Central memory CD8-positive, alpha-beta T cell (primary cell): ENCODE results near the gene DENND1A.

Experiments
- ATAC-seq: fragments of 150-1000 bp; cut with Tn5 transposase; replicated peaks from 2 replicates; pipeline ENCODE4 v1.10.0; 2022; ENCODE audit warnings: mild to moderate bottlenecking, moderate FRiP score, moderate number of reproducible peaks; ENCODE audit not compliant: poor library complexity, severe bottlenecking; ENCODE audit errors: extremely low read depth
- DNase-seq, 2 donors: peaks; one replicate each; pipeline ENCODE4 v3.0.0; 2021; ENCODE audit warnings: low spot score in 2 of 2
- H3K27ac Mint-ChIP-seq: one replicate; pipeline ENCODE4 v1.8.0; 2022; ENCODE audit warnings: low read depth, mild to moderate bottlenecking, moderate library complexity, mixed read lengths
- H3K27me3 Mint-ChIP-seq: one replicate; pipeline ENCODE4 v1.8.0; 2022; ENCODE audit warnings: mixed read lengths
- H3K36me3 Mint-ChIP-seq: one replicate; pipeline ENCODE4 v1.8.0; 2022; ENCODE audit warnings: mild to moderate bottlenecking, moderate library complexity, mixed read lengths; ENCODE audit not compliant: insufficient read depth
- H3K4me1 Mint-ChIP-seq: one replicate; pipeline ENCODE4 v1.8.0; 2022; ENCODE audit warnings: mixed read lengths
- H3K4me3 Mint-ChIP-seq: one replicate; pipeline ENCODE4 v1.8.0; 2022; ENCODE audit warnings: mild to moderate bottlenecking, moderate library complexity, mixed read lengths
- H3K9me3 Mint-ChIP-seq: one replicate; pipeline ENCODE4 v1.8.0; 2022; ENCODE audit warnings: mixed read lengths

The DENND1A gene

DNA sequence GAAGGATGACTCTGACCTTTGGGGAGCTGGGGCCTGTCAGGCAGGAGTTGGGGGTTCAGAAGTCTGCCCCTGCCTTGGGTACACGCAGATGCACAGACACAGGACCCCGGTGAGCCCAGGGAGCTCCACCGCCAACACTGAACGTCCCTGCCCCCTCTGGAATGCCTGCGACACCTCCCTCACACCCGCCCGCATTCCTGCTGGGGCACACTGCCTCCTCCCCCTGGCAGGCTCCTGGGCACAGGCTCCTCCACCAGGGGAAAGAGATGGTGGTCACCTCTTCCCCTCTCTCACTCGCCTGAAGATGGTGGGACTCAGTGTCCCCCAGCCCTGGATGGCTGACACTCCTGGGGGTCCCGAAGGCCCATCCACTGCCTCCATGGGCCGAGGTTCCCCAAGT, 561.9 kb downstream of the DENND1A start:
- H3K27me3 Mint-ChIP-seq: peaks cover 62% of the 10 kb centered on the region
- H3K9me3 Mint-ChIP-seq: no peaks in the 10 kb centered on the region
- H3K27ac Mint-ChIP-seq: no peak overlapping the region

DNA sequence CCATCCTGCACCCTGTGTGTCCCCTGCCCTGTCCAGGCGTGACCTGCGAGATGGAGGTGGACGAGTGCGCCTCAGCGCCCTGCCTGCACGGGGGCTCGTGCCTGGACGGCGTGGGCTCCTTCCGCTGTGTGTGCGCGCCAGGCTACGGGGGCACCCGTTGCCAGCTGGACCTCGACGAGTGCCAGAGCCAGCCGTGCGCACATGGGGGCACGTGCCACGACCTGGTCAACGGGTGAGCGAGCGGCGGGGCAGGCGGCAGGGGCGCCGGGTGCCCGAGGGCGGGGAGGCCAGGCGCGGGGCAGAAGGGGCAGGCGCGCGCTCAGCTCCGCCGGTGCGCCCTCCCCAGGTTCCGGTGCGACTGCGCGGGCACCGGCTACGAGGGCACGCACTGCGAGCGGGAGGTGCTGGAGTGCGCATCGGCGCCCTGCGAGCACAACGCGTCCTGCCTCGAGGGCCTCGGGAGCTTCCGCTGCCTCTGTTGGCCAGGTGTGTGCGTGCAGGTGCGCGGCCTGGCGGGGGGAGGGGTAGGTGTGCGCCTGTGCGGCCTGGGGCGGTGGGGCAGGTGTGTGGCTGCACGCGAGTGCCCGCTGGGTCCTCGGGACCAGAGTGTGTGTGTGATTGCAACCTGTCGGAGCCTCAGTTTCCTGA, 563.9 kb downstream of the DENND1A start:
- H3K4me1 Mint-ChIP-seq: no peaks in the 10 kb centered on the region
- H3K36me3 Mint-ChIP-seq: peaks cover 2% of the 10 kb centered on the region
- DNase-seq: no peak
- no peak for ATAC-seq
- H3K27ac Mint-ChIP-seq: no peak overlapping the region
- H3K9me3 Mint-ChIP-seq: no peaks in the 10 kb centered on the region
- no peak overlapping the region for H3K4me3 Mint-ChIP-seq
- H3K27me3 Mint-ChIP-seq: peaks cover 51% of the 10 kb centered on the region

More for the DNA sequence above, 561.9 kb downstream of the DENND1A start:
- peaks cover 8% of the 10 kb centered on the region for H3K4me1 Mint-ChIP-seq
- DNase-seq (no peak), ATAC-seq (no peak)
- peaks cover 4% of the 10 kb centered on the region for H3K36me3 Mint-ChIP-seq
- no peak overlapping the region for H3K4me3 Mint-ChIP-seq

DNA sequence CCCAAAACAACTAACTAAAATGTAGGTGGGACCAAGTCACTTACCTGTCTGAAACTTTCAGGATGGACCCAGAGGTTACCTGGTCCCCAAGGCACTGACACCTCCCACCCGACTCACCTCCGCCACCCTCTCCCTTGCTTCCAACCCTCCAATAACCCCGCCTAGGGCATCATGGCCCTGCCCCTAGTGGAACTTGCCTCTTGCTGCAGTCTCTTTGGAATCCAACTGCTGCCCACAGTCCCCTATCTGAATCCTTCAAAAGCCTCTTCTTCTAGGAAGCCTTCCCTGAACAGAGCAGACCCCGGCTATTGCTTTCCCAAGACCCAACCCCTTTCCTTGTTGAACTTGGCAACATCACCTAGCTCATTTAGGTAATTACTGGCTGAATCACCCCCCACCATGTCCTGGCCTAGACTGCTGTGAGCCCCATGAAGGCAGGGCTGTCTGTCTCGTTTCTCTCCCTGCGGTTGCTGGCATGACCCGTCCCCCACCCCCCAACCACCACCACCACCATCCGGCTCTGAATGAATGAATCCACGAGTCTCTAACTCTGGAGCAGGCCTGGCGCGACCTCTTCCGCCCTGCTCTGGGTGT, 564.5 kb downstream of the DENND1A start:
- peaks cover 50% of the 10 kb centered on the region for H3K27me3 Mint-ChIP-seq
- no peaks in the 10 kb centered on the region for H3K4me1 Mint-ChIP-seq
- no peak overlapping the region for H3K27ac Mint-ChIP-seq
- no peaks in the 10 kb centered on the region for H3K9me3 Mint-ChIP-seq
- DNase-seq (no peak), ATAC-seq (no peak)
- H3K4me3 Mint-ChIP-seq: no peak overlapping the region
- H3K36me3 Mint-ChIP-seq: peaks cover 2% of the 10 kb centered on the region

DNA sequence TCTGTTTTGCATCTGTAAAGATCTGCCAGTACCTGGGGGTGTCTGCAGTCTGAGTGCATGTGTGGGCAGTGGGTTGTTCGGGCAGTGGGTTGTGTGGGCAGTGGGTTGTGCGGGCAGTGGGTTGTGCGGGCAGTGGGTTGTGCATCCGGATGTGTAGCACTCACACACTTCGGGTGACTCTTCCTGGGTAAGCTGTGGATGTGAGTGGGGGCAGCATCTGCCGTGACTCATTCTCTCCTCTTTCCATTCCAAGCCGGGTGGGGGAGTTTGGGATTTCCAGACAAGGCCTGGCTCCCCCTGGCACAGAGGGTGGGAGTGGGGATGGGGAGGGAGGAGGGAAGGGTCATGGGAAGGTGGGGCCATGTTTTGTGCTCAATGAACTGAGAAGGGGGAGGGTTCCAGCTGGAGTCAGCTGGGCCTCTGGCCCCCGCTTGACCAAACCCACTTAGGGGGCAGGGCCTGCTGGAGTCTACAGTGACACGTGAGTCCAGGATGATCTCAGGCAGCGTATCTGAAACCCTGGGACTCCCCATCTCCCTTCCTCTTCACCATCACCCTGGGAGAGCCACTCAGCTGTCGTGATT, 565.6 kb downstream of the DENND1A start:
- no peak overlapping the region for H3K27ac Mint-ChIP-seq
- peaks cover 2% of the 10 kb centered on the region for H3K36me3 Mint-ChIP-seq
- H3K4me3 Mint-ChIP-seq: no peak overlapping the region
- no peaks in the 10 kb centered on the region for H3K9me3 Mint-ChIP-seq
- no peaks in the 10 kb centered on the region for H3K4me1 Mint-ChIP-seq
- ATAC-seq (no peak), DNase-seq (no peak)
- H3K27me3 Mint-ChIP-seq: peaks cover 39% of the 10 kb centered on the region

DNA sequence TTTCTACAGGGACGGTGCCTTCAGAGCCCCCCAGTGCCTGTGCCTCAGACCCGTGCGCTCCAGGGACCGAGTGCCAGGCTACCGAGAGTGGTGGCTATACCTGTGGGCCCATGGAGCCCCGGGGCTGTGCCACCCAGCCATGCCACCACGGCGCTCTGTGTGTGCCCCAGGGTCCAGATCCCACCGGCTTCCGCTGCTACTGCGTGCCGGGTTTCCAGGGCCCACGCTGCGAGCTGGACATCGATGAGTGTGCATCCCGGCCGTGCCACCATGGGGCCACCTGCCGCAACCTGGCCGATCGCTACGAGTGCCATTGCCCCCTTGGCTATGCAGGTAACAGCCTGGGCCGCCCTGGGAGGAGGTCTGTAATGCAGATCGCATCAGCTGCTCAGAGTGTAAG, 567.1 kb downstream of the DENND1A start:
- no peaks in the 10 kb centered on the region for H3K4me1 Mint-ChIP-seq
- H3K36me3 Mint-ChIP-seq: peaks cover 2% of the 10 kb centered on the region
- no peak for DNase-seq
- H3K27ac Mint-ChIP-seq: no peak overlapping the region
- peaks cover 25% of the 10 kb centered on the region for H3K27me3 Mint-ChIP-seq
- H3K4me3 Mint-ChIP-seq: no peak overlapping the region
- H3K9me3 Mint-ChIP-seq: no peaks in the 10 kb centered on the region
- no peak for ATAC-seq

DNA sequence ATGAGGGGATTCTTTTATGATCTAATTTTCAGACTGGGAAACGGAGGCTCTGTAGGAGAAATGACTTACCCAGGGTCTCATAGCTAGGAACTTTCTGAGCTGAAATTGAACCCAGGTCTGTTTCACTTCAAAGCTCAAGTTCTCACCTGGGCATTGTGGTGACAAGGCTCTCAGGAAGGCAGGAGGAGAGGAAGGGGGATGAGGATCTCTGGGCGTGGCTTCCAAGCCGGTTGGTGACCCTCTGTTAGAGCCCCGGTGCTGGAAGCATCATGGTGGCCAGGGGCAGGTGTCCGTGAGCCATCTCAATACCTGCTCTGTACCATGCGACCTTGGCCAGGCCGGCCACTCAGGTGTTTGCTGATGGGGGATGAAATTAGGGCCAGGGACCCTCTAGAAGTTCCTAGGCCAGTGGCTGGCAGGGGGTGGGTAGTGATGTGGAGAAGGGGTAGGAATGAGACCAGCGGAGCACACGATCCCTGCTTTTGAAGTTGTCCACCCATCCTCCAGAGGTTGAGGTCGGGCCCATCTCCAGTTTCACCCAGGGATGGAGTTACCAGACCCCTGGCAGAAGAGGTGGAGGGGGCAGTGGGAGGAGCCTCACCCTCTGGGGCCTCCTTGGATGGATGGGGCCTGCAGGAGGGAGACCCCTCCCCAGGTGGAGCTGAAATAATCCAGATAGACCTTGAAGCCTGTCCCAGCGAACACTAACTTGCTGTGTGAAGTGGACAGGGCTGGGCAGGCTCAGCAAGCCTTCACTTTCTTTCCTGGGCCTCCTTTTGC, 568.0 kb downstream of the DENND1A start:
- H3K9me3 Mint-ChIP-seq: no peaks in the 10 kb centered on the region
- H3K27me3 Mint-ChIP-seq: peaks cover 18% of the 10 kb centered on the region
- H3K4me1 Mint-ChIP-seq: no peaks in the 10 kb centered on the region
- no peak for DNase-seq
- ATAC-seq: no peak
- no peak overlapping the region for H3K27ac Mint-ChIP-seq
- no peak overlapping the region for H3K4me3 Mint-ChIP-seq
- H3K36me3 Mint-ChIP-seq: peaks cover 2% of the 10 kb centered on the region

DNA sequence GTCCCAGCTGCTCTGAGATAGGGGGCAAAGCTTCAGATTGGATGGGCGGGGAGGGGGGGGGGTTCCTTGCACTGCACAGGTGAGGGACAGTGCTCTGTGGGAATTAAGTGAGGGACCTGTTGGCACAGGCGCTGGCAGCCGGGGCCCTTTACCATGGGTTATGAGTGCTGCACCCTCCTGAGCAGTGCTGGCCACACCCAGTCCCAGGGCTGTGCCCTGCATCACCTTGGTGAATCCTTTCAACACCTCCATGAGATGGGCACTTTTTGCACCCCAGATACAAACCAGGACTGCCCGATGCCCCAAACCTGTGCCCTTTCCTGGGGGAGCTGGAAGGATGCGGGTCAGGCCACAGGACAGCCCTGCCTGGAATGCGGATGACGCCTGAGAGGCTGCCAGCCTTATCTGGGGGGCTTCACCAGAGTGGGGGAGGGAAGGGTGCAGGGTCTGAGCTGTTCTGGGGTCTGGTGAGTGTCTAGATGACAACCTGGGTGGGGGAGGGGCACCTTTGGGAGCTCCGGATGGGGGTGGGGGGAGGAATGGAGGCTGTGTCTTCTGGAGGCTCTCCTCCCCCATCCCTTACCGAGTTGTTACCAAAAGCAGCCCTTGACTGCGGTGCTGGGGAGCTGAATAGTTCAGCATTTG, 568.7 kb downstream of the DENND1A start:
- H3K4me3 Mint-ChIP-seq: no peak overlapping the region

DNA sequence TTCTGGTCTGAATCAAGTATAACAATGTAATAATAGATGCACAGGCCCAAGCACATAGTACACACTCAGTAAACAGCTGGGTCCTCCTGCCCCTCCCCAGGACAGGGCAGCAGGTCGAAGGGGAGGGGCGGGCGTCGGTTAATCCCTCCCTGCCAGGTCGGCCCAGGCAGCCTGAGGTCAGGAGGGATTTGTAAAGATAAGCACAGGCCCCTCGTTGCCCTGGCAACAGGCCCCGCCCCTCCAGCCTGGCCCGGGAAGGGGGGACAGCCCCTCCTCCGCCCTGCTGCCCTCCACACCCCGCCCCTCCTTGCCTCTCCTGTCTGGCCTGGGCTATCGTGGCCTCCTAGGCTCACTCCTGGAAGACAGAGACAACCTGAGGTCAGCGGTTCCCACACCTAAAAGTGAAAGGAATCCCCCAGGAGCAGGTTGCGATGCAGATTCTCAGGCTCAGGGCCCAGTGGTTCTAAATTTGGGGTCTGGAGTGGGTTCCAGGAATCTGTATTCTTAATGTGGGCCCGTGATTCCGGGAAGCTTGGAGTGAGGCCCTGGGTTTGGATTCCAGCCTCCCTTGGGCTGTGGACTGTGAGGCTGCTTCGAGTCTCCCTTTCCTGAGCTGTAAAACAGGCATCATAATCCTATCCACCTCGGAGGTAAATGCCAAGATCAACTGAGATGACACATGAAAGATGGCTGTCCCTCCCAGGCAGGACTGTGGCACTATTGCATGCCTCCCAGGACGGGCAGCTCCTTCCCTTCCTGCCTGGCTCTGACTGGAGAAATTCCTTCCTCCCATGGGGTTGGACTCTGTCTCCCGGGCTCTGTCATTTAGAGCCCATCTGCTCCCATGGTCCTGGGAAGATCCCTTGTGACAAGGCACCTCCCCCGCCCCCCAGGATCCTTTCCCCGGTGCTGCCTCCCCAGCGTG, 569.5 kb downstream of the DENND1A start:
- peaks cover 20% of the 10 kb centered on the region for H3K27me3 Mint-ChIP-seq
- H3K4me1 Mint-ChIP-seq: no peaks in the 10 kb centered on the region
- H3K4me3 Mint-ChIP-seq: no peak overlapping the region
- H3K9me3 Mint-ChIP-seq: no peaks in the 10 kb centered on the region
- ATAC-seq (no peak), DNase-seq (no peak)
- no peak overlapping the region for H3K27ac Mint-ChIP-seq
- no peaks in the 10 kb centered on the region for H3K36me3 Mint-ChIP-seq

More for the DNA sequence above, 568.7 kb downstream of the DENND1A start:
- H3K27me3 Mint-ChIP-seq: peaks cover 18% of the 10 kb centered on the region
- no peaks in the 10 kb centered on the region for H3K4me1 Mint-ChIP-seq
- no peak for DNase-seq
- H3K9me3 Mint-ChIP-seq: no peaks in the 10 kb centered on the region
- H3K27ac Mint-ChIP-seq: no peak overlapping the region
- ATAC-seq: no peak
- peaks cover 2% of the 10 kb centered on the region for H3K36me3 Mint-ChIP-seq

DNA sequence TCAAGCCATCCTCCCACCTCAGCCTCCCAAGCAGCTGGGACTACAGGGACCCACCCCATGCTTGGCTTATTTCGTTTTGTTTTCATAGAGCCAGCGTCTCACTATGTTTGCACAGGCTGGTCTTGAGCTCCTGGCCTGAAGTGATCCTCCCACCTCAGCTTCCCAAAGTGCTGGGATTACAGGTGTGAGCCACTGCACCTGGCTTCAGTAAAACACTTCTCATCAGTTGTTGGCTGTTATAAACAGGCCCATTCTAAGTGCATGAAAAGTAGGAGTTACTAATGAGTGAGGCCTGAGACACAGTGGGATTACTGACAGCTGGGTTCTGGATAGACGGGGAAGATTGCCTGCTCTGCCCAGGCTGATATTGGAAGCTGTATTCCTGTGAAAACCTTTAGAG, 570.4 kb downstream of the DENND1A start:
- H3K36me3 Mint-ChIP-seq: no peaks in the 10 kb centered on the region
- no peak overlapping the region for H3K4me3 Mint-ChIP-seq
- H3K27ac Mint-ChIP-seq: no peak overlapping the region
- peaks cover 29% of the 10 kb centered on the region for H3K27me3 Mint-ChIP-seq
- no peaks in the 10 kb centered on the region for H3K4me1 Mint-ChIP-seq
- DNase-seq (no peak), ATAC-seq (no peak)
- H3K9me3 Mint-ChIP-seq: no peaks in the 10 kb centered on the region

DNA sequence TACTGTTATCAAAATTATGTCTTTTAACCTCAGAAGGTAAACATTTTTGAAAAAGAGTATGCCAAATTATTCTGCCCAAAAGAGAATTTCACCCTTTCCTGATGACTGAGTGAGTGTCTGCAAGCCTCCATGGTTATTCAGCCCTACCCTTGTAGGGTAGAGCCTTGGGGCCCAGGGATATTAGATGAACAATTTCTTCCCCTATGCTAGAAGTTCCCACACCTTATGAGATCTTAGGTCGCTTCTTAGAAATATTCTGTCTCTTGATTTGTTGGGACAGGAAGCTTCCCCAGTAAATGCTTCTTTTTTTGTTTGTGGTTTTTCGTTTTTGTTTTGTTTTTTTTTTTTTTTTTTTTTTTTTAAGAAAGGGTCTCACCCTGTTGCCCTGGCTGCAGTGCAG, 570.8 kb downstream of the DENND1A start:
- Mint-ChIP-seq H3K27me3 (peaks cover 31% of the 10 kb centered on the region), H3K4me3 (no peak overlapping the region), H3K9me3 (no peaks in the 10 kb centered on the region), H3K4me1 (peaks cover 3% of the 10 kb centered on the region), H3K36me3 (no peaks in the 10 kb centered on the region), H3K27ac (no peak overlapping the region)
- DNase-seq (no peak), ATAC-seq (no peak)

DNA sequence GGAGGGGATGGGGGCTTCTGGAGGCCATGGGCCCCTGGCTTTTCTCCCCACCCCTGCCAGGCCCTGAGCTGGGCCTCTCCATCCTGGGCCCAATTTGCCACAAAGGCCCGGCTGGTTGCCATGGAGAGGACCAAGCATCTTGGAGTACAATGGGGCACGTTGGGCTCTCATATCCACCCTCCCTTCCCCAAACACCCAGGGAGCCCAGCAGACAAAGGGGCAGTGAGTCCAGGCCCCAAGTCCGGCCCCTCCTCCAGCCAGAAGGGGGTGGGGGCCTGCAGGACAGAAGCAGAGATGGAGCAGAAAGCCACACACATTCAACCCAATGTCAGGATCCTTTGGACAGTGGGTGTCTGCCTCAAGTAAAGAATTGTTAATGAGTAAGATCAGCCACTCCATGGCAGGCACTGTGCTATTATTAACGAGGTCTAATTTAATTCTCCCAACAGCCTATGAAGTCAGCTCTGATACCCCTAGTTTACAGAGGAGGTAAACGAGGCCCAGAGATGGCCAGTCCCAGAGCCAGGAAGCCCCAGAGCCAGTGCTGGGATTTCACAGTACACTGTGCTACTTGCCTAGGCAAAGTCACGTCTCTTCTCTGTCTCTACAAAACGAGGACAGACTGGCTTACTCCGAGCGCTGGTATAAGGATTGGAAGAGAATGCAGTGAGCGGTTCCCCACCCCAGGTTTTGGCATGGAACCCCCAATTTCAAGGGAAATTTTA, 571.6 kb downstream of the DENND1A start:
- DNase-seq (no peak), ATAC-seq (no peak)
- H3K36me3 Mint-ChIP-seq: no peaks in the 10 kb centered on the region
- H3K27me3 Mint-ChIP-seq: peaks cover 26% of the 10 kb centered on the region
- peaks cover 5% of the 10 kb centered on the region for H3K4me1 Mint-ChIP-seq
- no peak overlapping the region for H3K27ac Mint-ChIP-seq
- H3K9me3 Mint-ChIP-seq: no peaks in the 10 kb centered on the region
- H3K4me3 Mint-ChIP-seq: no peak overlapping the region
